Vagina (tissue), 2 donors: ENCODE measurements around the gene B4GALT6. TPM values are rescaled to one million over a fixed set of nuclear protein-coding genes. Genes with fewer than 3 reads are reported as not detected.
"Not testable (repeated sequence)": the region's sequence is repeated elsewhere in the genome, so short reads cannot be mapped to it uniquely, and the experiment has no call there.

Source experiments
- DNase-seq, 2 donors: peaks; one replicate each; pipeline ENCODE4 v3.0.0-alpha.2; 2017; ENCODE audit errors: extremely low spot score in 2 of 2
- H3K27ac ChIP-seq: fragments of 200-600 bp; sonication (generic); one replicate; pipeline ENCODE4 v1.5.1; 2019
- H3K27me3 ChIP-seq: fragments of 200-600 bp; sonication (generic); one replicate; pipeline ENCODE4 v1.5.1; 2019
- H3K36me3 ChIP-seq, 2 donors: fragments of 200-600 bp; sonication (generic); one replicate each; pipeline ENCODE4 v1.5.1; 2017 to 2019
- H3K4me1 ChIP-seq: fragments of 200-600 bp; sonication (generic); one replicate; pipeline ENCODE4 v1.5.1; 2019
- H3K4me3 ChIP-seq, 2 donors: fragments of 200-600 bp; sonication (generic); 1 replicate in 1 of 2; 2 replicates in 1 of 2; pipeline ENCODE4 v1.5.1; 2016 to 2019
- H3K9me3 ChIP-seq: fragments of 200-600 bp; sonication (generic); one replicate; pipeline ENCODE4 v1.5.1; 2019
- POLR2A ChIP-seq, 2 donors: fragments of 450-650 bp; IDR thresholded peaks; one replicate each; pipeline ENCODE4 v1.6.1; 2017; ENCODE audit warnings: antibody characterized with exemption in 2 of 2, mild to moderate bottlenecking in 2 of 2, moderate library complexity in 2 of 2
- POLR2AphosphoS5 ChIP-seq, 2 donors: sonication (generic); formaldehyde crosslinking; IDR thresholded peaks; one replicate each; pipeline ENCODE4 v1.9.0; 2017; ENCODE audit warnings: antibody characterized with exemption in 2 of 2, mild to moderate bottlenecking in 2 of 2, low read depth in 1 of 2; ENCODE audit not compliant: insufficient read depth in 1 of 2
- intact Hi-C: fragments of 100-400 bp; cut with DNase I; formaldehyde crosslinking; loops from one replicate; pipeline ENCODE4 v1.15.1; 2023
- total RNA-seq: library from RNA; depleted of rRNA; stranded (reverse); fragments of >200 nt; gene quantifications from one replicate; pipeline ENCODE4 v1.2.3, GENCODE V29; 2016
- TF ChIP-seq, protein P1 (sequence below), 3 experiments: fragments of 450-650 bp in 2 of 3; fragments of 200-600 bp in 1 of 3; sonication (generic) in 1 of 3; IDR thresholded peaks; one replicate each; pipeline ENCODE4 v1.5.1; 2017 to 2019; ENCODE audit warnings: antibody characterized with exemption in 3 of 3, mild to moderate bottlenecking in 2 of 3, moderate library complexity in 2 of 3

B4GALT6 gene, protein sequence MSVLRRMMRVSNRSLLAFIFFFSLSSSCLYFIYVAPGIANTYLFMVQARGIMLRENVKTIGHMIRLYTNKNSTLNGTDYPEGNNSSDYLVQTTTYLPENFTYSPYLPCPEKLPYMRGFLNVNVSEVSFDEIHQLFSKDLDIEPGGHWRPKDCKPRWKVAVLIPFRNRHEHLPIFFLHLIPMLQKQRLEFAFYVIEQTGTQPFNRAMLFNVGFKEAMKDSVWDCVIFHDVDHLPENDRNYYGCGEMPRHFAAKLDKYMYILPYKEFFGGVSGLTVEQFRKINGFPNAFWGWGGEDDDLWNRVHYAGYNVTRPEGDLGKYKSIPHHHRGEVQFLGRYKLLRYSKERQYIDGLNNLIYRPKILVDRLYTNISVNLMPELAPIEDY
- total RNA-seq: 2.5 TPM

DNA sequence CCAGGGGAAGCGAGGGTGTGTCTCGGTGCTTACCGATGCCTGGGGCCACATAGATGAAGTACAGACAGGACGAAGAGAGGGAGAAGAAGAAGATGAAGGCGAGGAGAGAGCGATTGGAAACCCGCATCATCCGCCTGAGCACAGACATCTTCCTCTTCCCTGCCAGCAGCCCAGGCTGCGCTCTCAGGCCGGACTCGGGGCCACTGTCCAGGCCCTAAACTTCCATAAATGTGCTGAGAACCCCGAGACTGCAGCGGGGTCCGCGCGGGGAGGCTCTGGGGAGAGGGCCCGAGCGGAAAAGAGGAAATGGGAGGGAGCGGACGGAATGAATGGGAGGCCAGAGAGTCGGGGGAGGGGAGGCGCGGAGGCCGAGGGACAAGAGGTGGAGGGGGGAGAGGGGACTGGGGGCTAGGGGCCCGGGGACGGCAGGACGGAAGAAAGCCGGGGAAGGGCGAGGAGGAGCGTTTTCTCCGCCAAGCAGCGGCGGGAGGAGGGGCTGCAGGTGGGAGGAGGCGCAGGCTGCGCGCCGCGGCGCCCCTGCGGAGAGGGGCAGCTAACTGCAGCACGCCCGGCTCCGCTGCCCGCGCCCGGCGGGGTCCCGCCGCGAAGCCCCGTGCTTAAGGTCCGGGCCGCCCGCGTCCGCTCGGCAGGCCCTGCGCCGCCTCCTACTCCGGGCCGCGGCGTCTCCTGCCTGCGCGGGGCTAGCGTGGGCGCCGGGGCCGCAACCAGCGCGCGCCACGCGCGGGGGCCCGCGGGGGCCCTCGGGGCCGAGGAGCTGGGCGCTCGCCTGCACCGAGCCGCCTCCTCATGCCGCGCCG is at the start of gene B4GALT6:
B4GALT6 (minus strand) TSS at position 303 of the 818 bp plus-strand sequence; CDS start at position 148, 155 bp downstream.
- no peak for DNase-seq
- intact Hi-C loops: no loop called here
- TF ChIP-seq POLR2AphosphoS5 (IDR thresholded peaks at IDR 0.05; ENCODE audit: insufficient read depth in 1 of 2, low read depth in 1 of 2) (no peak), POLR2A (IDR thresholded peaks at IDR 0.05) (no peak)
- TF ChIP-seq, protein P1, sequence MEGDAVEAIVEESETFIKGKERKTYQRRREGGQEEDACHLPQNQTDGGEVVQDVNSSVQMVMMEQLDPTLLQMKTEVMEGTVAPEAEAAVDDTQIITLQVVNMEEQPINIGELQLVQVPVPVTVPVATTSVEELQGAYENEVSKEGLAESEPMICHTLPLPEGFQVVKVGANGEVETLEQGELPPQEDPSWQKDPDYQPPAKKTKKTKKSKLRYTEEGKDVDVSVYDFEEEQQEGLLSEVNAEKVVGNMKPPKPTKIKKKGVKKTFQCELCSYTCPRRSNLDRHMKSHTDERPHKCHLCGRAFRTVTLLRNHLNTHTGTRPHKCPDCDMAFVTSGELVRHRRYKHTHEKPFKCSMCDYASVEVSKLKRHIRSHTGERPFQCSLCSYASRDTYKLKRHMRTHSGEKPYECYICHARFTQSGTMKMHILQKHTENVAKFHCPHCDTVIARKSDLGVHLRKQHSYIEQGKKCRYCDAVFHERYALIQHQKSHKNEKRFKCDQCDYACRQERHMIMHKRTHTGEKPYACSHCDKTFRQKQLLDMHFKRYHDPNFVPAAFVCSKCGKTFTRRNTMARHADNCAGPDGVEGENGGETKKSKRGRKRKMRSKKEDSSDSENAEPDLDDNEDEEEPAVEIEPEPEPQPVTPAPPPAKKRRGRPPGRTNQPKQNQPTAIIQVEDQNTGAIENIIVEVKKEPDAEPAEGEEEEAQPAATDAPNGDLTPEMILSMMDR (IDR thresholded peaks at IDR 0.05): no peak
- H3K9me3 ChIP-seq: no peaks in the 10 kb centered on the region
- peak within 1 kb of the TSS; percentile 69 for H3K27ac ChIP-seq
- H3K4me1 ChIP-seq: peaks cover 18% of the 10 kb centered on the region
- H3K4me3 ChIP-seq: peak within 1 kb of the TSS; percentile 57 to 84
- no peaks in the 10 kb centered on the region for H3K27me3 ChIP-seq
- H3K36me3 ChIP-seq: no peaks in the 10 kb centered on the region

DNA sequence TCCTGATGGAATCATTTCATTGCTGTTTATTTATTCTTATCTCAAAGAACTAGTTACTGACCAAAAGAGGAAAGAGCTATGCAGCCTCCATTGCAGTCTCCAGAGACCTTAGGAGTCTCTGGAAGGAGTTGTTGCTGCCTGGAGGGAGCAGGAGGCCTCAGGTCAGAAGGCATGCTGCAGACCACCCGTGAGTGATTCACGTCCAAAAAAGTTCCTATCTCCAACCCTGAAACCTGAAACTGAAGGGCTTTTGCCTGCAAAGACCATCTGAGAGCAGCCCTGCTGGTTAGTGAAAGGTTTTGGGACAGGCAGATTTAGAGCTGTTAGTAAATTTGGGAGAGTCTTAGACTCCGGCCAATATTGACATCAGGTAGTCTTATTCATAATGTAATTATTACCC is 47.2 kb upstream of the B4GALT6 start:
- no peak for DNase-seq
- Histone ChIP-seq H3K9me3 (no peaks in the 10 kb centered on the region), H3K4me3 (no peak overlapping the region), H3K4me1 (no peaks in the 10 kb centered on the region), H3K36me3 (no peaks in the 10 kb centered on the region), H3K27ac (no peak overlapping the region), H3K27me3 (no peaks in the 10 kb centered on the region)
- TF ChIP-seq, protein P1 (IDR thresholded peaks at IDR 0.05): no peak
- TF ChIP-seq POLR2A (IDR thresholded peaks at IDR 0.05) (no peak), POLR2AphosphoS5 (IDR thresholded peaks at IDR 0.05; ENCODE audit: insufficient read depth in 1 of 2, low read depth in 1 of 2) (no peak)
- intact Hi-C loops: no loop called here

DNA sequence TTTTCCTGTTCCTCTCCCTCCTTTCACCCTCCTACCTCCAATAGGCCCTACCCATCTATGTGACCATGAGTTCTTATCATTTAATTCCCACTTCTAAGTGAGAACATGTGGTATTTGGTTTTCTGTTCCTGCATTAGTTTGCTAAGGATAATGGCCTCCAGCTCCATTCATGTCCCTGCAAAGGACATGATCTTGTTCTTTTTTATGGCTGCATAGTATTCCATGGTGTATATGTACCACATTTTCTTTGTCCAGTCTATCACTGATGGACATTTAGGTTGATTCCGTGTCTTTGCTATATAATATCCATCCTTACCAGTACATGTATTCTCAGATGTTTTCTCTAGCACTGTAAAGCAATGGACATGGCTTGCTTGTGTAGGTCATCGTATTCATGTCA is 44.8 kb upstream of the B4GALT6 start:
- DNase-seq, H3K4me3 ChIP-seq, H3K9me3 ChIP-seq, H3K27ac ChIP-seq, H3K36me3 ChIP-seq, H3K27me3 ChIP-seq, H3K4me1 ChIP-seq: not testable (repeated sequence)
- intact Hi-C loops: loop anchor here (10.0 kb wide), 1 partner anchor 174 kb away; no protein-coding TSS in a partner anchor

DNA sequence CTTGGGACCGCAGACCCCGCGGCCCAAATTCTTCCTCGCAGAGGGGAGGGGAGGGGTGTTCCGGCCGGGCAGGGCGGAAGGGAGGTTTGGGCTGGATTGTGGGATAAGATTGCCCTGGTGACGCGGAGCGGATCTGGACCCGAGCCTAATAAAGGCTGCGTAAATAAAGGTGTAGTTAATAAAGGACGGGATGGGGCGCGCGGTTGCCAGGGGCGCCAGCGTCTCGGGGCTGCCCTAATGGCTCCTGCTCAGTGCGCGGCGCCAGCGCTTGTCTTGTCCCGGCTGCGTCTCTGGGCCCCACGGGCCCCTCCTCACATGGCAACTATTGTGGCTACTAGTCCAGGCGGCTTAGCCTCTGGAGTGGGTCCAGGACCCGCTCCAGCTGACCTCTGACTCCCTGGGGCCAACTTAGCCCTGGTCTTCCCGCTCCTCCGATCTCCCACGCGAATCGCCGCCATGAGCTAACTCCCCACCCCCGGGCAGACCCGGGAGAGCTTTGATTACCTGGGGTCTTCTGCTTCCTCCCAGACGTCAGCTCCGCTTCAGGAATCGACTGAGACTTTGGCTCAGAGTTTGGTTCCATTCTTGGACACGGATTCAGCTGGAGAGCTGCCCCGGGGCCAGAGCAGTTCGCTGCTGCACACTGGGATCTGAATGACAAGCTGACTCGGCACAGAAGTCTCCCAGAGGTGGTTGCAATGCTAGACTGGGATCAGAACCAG is 39.8 kb upstream of the B4GALT6 start:
- intact Hi-C loops: loop anchor here (10.0 kb wide), 1 partner anchor 169 kb away; no protein-coding TSS in a partner anchor
- peaks cover 21% of the 10 kb centered on the region for H3K4me1 ChIP-seq
- H3K27ac ChIP-seq: peak overlapping the region; percentile 15
- H3K27me3 ChIP-seq: no peaks in the 10 kb centered on the region
- H3K9me3 ChIP-seq: no peaks in the 10 kb centered on the region
- peak overlapping the region; percentile 49 to 61 for H3K4me3 ChIP-seq
- no peaks in the 10 kb centered on the region for H3K36me3 ChIP-seq
- no peak for DNase-seq
- no peak for TF ChIP-seq POLR2A (IDR thresholded peaks at IDR 0.05)
- TF ChIP-seq, protein P1 (IDR thresholded peaks at IDR 0.05): no peak
- TF ChIP-seq POLR2AphosphoS5 (IDR thresholded peaks at IDR 0.05; ENCODE audit: insufficient read depth in 1 of 2, low read depth in 1 of 2): peak in 1 of 2 donors; percentile 30

DNA sequence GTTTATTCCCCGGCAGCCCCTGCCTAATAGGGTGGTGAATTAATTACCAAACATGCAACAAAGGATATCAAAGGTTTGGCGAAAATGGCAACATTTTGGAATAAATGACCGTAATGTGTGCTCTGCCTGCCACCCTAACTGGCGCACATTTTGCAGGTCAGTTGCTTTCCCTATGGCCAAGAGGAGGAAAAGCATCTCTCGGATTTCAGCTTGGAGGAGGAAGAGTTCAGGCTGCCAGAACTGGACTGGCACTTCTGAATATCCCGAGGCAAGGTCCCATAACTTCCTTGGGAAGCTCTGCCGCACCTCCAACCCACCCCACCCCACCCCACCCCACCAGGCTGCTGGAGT is 39.2 kb upstream of the B4GALT6 start:
- H3K27ac ChIP-seq: peak overlapping the region; percentile 15
- DNase-seq: no peak
- no peaks in the 10 kb centered on the region for H3K27me3 ChIP-seq
- H3K4me3 ChIP-seq: peak overlapping the region; percentile 49 to 61
- intact Hi-C loops: loop anchor here (10.0 kb wide), 1 partner anchor 169 kb away; no protein-coding TSS in a partner anchor
- no peaks in the 10 kb centered on the region for H3K36me3 ChIP-seq
- H3K4me1 ChIP-seq: peaks cover 21% of the 10 kb centered on the region
- TF ChIP-seq, protein P1 (IDR thresholded peaks at IDR 0.05): no peak
- TF ChIP-seq POLR2A (IDR thresholded peaks at IDR 0.05) (no peak), POLR2AphosphoS5 (IDR thresholded peaks at IDR 0.05; ENCODE audit: insufficient read depth in 1 of 2, low read depth in 1 of 2) (no peak)
- no peaks in the 10 kb centered on the region for H3K9me3 ChIP-seq
